K562 (cell line): Measurements from ENCODE around the gene FAM187B. TPM values are rescaled to one million over a fixed set of nuclear protein-coding genes. Genes with fewer than 3 reads are reported as not detected.

Experiments
- NONO ChIP-seq, 2 experiments: fragments of 200-400 bp in 1 of 2; fragments of 450-650 bp in 1 of 2; formaldehyde crosslinking in 1 of 2; IDR thresholded peaks; 2 replicates each; pipeline ENCODE4 v1.6.1; 2017; ENCODE audit warnings: low read depth in 2 of 2, mild to moderate bottlenecking in 2 of 2, moderate library complexity in 2 of 2, low read length in 1 of 2
- NR2C1 ChIP-seq, 2 experiments: fragments of 450-650 bp; IDR thresholded peaks; 2 replicates each; pipeline ENCODE4 v1.6.1; 2017; ENCODE audit warnings: mild to moderate bottlenecking in 2 of 2, antibody characterized with exemption in 1 of 2, inconsistent platforms in 1 of 2, missing compliant biosample characterization in 1 of 2, missing genetic modification characterization in 1 of 2
- polyA plus RNA-seq, 8 experiments: library from polyadenylated mRNA; depleted of rRNA in 4 of 8; stranded (reverse) in 5 of 8; unstranded in 3 of 8; fragments of >200 nt; fragmentation: Nextera tagmentation in 2 of 8; fragmentation: Illumina TruSeq in 1 of 8; extraction: Ambion mirVana in 2 of 8; extraction: Trizol in 1 of 8; gene quantifications; 2 replicates each; pipeline versions ENCODE4 v1.2.1 to v1.2.3, GENCODE V29; 2011 to 2014; ENCODE audit warnings: inconsistent platforms in 1 of 8, missing spikeins in 1 of 8
- total RNA-seq, 7 experiments: library from RNA; depleted of rRNA in 6 of 7; stranded (reverse); fragments of >200 nt in 6 of 7; fragmentation: Illumina TruSeq in 2 of 7; extraction: Trizol in 2 of 7; gene quantifications; 2 replicates each; pipeline versions ENCODE4 v1.2.1 to v1.2.3, GENCODE V29; 2011 to 2021; ENCODE audit warnings: low replicate concordance in 1 of 7
- TF ChIP-seq, protein P1 (sequence below), 2 experiments: fragments of 150-350 bp in 1 of 2; IDR thresholded peaks; 2 replicates each; pipeline ENCODE4 v1.6.1; 2012 to 2016; ENCODE audit warnings: low read depth in 2 of 2, low read length in 2 of 2, mild to moderate bottlenecking in 1 of 2, moderate library complexity in 1 of 2
- TF ChIP-seq, protein P2 (sequence below): fragments of 250-450 bp; sonication (Bioruptor Pico); IDR thresholded peaks from 2 replicates; pipeline ENCODE4 v1.5.1; 2021; ENCODE audit warnings: mild to moderate bottlenecking
- TF ChIP-seq, protein P3 (sequence below): fragments of 450-650 bp; IDR thresholded peaks from 2 replicates; pipeline ENCODE4 v1.6.1; 2016; ENCODE audit warnings: mild to moderate bottlenecking, moderate library complexity

Gene FAM187B
- total and polyA plus RNA-seq, 9 of the 15 experiments (the other 6 are each of a cell fraction or from before 2014, with no cell fraction given): 0.04 to 0.09 TPM; not detected in 7

DNA sequence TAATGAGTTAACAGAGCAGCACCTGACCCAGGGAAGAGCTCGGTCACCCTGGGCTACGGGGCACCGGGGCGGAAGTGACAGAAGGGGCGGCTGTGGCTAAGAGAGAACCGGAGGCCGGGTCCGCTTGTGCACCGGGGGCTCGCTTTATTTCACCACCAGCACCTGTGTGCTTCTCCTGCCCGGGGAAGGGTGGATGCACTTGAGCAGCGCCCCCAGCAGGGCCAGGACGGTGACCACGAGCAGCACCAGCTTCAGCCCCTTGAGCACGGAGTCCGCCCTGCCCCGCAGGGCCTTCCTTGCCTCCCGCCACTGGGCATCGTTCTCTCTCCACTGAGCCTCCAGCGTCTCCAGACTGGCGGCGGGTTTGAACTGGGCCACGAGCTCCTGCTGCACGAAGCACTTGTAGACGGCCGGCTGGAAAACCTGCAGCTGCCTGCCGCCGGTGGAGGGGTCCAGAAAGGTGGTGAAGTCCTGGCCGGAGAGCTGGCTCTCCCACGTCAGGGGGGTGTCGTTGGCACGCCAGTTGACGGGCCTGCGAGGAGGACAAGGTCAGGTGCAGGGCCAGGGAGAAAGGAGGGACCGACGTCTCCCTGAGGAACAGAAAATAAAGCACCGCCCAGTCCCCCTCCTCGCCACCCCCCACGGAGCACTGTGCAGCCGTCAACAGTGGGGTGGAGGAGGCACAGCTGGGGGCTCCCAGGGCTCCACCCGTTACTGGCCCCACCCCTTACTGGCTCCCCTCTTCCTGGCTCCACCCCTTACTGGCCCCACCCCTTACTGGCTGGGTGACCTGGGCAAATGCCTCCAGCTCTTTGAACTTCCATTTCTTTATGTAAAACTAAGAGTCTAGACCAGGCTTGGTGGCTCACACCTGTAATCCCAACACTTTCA, 3.6 kb downstream of the FAM187B start (continued):
- no peak for TF ChIP-seq NONO (IDR thresholded peaks at IDR 0.05; ENCODE audit: low read depth in 2 of 2, low read length in 1 of 2)
- TF ChIP-seq, protein P1, sequence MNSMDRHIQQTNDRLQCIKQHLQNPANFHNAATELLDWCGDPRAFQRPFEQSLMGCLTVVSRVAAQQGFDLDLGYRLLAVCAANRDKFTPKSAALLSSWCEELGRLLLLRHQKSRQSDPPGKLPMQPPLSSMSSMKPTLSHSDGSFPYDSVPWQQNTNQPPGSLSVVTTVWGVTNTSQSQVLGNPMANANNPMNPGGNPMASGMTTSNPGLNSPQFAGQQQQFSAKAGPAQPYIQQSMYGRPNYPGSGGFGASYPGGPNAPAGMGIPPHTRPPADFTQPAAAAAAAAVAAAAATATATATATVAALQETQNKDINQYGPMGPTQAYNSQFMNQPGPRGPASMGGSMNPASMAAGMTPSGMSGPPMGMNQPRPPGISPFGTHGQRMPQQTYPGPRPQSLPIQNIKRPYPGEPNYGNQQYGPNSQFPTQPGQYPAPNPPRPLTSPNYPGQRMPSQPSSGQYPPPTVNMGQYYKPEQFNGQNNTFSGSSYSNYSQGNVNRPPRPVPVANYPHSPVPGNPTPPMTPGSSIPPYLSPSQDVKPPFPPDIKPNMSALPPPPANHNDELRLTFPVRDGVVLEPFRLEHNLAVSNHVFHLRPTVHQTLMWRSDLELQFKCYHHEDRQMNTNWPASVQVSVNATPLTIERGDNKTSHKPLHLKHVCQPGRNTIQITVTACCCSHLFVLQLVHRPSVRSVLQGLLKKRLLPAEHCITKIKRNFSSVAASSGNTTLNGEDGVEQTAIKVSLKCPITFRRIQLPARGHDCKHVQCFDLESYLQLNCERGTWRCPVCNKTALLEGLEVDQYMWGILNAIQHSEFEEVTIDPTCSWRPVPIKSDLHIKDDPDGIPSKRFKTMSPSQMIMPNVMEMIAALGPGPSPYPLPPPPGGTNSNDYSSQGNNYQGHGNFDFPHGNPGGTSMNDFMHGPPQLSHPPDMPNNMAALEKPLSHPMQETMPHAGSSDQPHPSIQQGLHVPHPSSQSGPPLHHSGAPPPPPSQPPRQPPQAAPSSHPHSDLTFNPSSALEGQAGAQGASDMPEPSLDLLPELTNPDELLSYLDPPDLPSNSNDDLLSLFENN (IDR thresholded peaks at IDR 0.05; ENCODE audit: low read depth in 2 of 2, low read length in 2 of 2): 0 out of 4 replicates have a peak, but pooled peaks of 1 of the 2 experiments have one; percentile 20
- no peak for TF ChIP-seq NR2C1 (IDR thresholded peaks at IDR 0.05)
- TF ChIP-seq NR2C1 (tag; IDR thresholded peaks at IDR 0.05): no peak
- TF ChIP-seq, protein P2, sequence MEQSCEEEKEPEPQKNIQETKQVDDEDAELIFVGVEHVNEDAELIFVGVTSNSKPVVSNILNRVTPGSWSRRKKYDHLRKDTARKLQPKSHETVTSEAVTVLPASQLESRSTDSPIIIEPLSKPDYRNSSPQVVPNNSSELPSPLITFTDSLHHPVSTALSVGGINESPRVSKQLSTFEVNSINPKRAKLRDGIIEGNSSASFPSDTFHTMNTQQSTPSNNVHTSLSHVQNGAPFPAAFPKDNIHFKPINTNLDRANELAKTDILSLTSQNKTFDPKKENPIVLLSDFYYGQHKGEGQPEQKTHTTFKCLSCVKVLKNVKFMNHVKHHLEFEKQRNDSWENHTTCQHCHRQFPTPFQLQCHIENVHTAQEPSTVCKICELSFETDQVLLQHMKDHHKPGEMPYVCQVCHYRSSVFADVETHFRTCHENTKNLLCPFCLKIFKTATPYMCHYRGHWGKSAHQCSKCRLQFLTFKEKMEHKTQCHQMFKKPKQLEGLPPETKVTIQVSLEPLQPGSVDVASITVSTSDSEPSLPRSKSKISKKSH (CRISPR knock-in tag): no peak
- TF ChIP-seq, protein P3, sequence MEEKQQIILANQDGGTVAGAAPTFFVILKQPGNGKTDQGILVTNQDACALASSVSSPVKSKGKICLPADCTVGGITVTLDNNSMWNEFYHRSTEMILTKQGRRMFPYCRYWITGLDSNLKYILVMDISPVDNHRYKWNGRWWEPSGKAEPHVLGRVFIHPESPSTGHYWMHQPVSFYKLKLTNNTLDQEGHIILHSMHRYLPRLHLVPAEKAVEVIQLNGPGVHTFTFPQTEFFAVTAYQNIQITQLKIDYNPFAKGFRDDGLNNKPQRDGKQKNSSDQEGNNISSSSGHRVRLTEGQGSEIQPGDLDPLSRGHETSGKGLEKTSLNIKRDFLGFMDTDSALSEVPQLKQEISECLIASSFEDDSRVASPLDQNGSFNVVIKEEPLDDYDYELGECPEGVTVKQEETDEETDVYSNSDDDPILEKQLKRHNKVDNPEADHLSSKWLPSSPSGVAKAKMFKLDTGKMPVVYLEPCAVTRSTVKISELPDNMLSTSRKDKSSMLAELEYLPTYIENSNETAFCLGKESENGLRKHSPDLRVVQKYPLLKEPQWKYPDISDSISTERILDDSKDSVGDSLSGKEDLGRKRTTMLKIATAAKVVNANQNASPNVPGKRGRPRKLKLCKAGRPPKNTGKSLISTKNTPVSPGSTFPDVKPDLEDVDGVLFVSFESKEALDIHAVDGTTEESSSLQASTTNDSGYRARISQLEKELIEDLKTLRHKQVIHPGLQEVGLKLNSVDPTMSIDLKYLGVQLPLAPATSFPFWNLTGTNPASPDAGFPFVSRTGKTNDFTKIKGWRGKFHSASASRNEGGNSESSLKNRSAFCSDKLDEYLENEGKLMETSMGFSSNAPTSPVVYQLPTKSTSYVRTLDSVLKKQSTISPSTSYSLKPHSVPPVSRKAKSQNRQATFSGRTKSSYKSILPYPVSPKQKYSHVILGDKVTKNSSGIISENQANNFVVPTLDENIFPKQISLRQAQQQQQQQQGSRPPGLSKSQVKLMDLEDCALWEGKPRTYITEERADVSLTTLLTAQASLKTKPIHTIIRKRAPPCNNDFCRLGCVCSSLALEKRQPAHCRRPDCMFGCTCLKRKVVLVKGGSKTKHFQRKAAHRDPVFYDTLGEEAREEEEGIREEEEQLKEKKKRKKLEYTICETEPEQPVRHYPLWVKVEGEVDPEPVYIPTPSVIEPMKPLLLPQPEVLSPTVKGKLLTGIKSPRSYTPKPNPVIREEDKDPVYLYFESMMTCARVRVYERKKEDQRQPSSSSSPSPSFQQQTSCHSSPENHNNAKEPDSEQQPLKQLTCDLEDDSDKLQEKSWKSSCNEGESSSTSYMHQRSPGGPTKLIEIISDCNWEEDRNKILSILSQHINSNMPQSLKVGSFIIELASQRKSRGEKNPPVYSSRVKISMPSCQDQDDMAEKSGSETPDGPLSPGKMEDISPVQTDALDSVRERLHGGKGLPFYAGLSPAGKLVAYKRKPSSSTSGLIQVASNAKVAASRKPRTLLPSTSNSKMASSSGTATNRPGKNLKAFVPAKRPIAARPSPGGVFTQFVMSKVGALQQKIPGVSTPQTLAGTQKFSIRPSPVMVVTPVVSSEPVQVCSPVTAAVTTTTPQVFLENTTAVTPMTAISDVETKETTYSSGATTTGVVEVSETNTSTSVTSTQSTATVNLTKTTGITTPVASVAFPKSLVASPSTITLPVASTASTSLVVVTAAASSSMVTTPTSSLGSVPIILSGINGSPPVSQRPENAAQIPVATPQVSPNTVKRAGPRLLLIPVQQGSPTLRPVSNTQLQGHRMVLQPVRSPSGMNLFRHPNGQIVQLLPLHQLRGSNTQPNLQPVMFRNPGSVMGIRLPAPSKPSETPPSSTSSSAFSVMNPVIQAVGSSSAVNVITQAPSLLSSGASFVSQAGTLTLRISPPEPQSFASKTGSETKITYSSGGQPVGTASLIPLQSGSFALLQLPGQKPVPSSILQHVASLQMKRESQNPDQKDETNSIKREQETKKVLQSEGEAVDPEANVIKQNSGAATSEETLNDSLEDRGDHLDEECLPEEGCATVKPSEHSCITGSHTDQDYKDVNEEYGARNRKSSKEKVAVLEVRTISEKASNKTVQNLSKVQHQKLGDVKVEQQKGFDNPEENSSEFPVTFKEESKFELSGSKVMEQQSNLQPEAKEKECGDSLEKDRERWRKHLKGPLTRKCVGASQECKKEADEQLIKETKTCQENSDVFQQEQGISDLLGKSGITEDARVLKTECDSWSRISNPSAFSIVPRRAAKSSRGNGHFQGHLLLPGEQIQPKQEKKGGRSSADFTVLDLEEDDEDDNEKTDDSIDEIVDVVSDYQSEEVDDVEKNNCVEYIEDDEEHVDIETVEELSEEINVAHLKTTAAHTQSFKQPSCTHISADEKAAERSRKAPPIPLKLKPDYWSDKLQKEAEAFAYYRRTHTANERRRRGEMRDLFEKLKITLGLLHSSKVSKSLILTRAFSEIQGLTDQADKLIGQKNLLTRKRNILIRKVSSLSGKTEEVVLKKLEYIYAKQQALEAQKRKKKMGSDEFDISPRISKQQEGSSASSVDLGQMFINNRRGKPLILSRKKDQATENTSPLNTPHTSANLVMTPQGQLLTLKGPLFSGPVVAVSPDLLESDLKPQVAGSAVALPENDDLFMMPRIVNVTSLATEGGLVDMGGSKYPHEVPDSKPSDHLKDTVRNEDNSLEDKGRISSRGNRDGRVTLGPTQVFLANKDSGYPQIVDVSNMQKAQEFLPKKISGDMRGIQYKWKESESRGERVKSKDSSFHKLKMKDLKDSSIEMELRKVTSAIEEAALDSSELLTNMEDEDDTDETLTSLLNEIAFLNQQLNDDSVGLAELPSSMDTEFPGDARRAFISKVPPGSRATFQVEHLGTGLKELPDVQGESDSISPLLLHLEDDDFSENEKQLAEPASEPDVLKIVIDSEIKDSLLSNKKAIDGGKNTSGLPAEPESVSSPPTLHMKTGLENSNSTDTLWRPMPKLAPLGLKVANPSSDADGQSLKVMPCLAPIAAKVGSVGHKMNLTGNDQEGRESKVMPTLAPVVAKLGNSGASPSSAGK: peak; percentile 82
